CD14-positive monocyte (primary cell): ENCODE results near the gene CCDC85C. TPM values are rescaled to one million over a fixed set of nuclear protein-coding genes. Genes with fewer than 3 reads are reported as not detected.
A peak's percentile ranks its signal among the peaks of the same experiment; 100 is the strongest.

Source experiments
- DNase-seq, 3 donors: peaks; one replicate each; pipeline ENCODE4 v3.0.0-alpha.2; 2011 to 2022
- H2AFZ ChIP-seq: 2 replicates; pipeline ENCODE4 v1.6.0; 2012; ENCODE audit warnings: mild to moderate bottlenecking, low read depth, low read length, inconsistent platforms; ENCODE audit not compliant: insufficient read depth, poor library complexity, severe bottlenecking
- H3K27ac ChIP-seq, 2 donors: 1 replicate in 1 of 2; 2 replicates in 1 of 2; pipeline ENCODE4 v1.5.1; 2012 to 2013; ENCODE audit warnings: low read length in 2 of 2, control low read depth in 1 of 2, inconsistent platforms in 1 of 2, low read depth in 1 of 2, mild to moderate bottlenecking in 1 of 2
- H3K27me3 ChIP-seq, 2 donors: one replicate each; pipeline versions ENCODE4 v1.6.0 to v1.6.1; 2011 to 2013; ENCODE audit warnings: low read length in 2 of 2; ENCODE audit not compliant: control insufficient read depth in 2 of 2, insufficient read depth in 2 of 2
- H3K36me3 ChIP-seq, 2 donors: replicated peaks in 1 of 2; 1 replicate in 1 of 2; 2 replicates in 1 of 2; pipeline versions ENCODE4 v1.5.1 to v1.6.1; 2012 to 2013; ENCODE audit warnings: low read length in 2 of 2, control low read depth in 1 of 2, inconsistent platforms in 1 of 2, mild to moderate bottlenecking in 1 of 2; ENCODE audit not compliant: insufficient read depth in 2 of 2, control insufficient read depth in 1 of 2
- H3K4me1 ChIP-seq, 2 donors: 1 replicate in 1 of 2; 2 replicates in 1 of 2; pipeline versions ENCODE4 v1.5.1 to v1.6.1; 2012 to 2013; ENCODE audit warnings: low read length in 2 of 2, control low read depth in 1 of 2, inconsistent platforms in 1 of 2, mild to moderate bottlenecking in 1 of 2, moderate library complexity in 1 of 2; ENCODE audit not compliant: insufficient read depth in 2 of 2, control insufficient read depth in 1 of 2
- H3K4me2 ChIP-seq: replicated peaks from 2 replicates; pipeline ENCODE3; 2012; ENCODE audit warnings: low read length, moderate library complexity, mild to moderate bottlenecking; ENCODE audit not compliant: poor library complexity, severe bottlenecking; ENCODE audit errors: extremely low read depth
- H3K4me3 ChIP-seq, 3 experiments: fragments of 200-600 bp in 1 of 3; sonication (generic) in 1 of 3; replicated peaks in 1 of 3; 1 replicate in 2 of 3; 2 replicates in 1 of 3; pipeline ENCODE4 v1.5.1; 2011 to 2013; ENCODE audit warnings: low read length in 3 of 3, mild to moderate bottlenecking in 3 of 3, control low read depth in 2 of 3, low read depth in 2 of 3, inconsistent platforms in 1 of 3, moderate library complexity in 1 of 3
- H3K79me2 ChIP-seq: 2 replicates; pipeline ENCODE4 v1.6.0; 2012; ENCODE audit warnings: mild to moderate bottlenecking, control low read depth, inconsistent platforms, low read length, moderate library complexity; ENCODE audit not compliant: insufficient read depth
- H3K9ac ChIP-seq: 2 replicates; pipeline ENCODE4 v1.6.0; 2017; ENCODE audit warnings: low read length, mild to moderate bottlenecking; ENCODE audit not compliant: insufficient read depth, poor library complexity, severe bottlenecking
- H3K9me3 ChIP-seq, 2 donors: replicated peaks in 1 of 2; 1 replicate in 1 of 2; 2 replicates in 1 of 2; pipeline versions ENCODE4 v1.5.1 to v1.6.1; 2012 to 2013; ENCODE audit warnings: low read length in 2 of 2, control low read depth in 1 of 2; ENCODE audit not compliant: control insufficient read depth in 1 of 2, insufficient read depth in 1 of 2
- H4K20me1 ChIP-seq: 2 replicates; pipeline ENCODE4 v1.6.0; 2012; ENCODE audit warnings: mild to moderate bottlenecking, low read length, control low read depth, moderate library complexity; ENCODE audit not compliant: insufficient read depth
- H3K27ac Mint-ChIP-seq, 7 donors: one replicate each; pipeline ENCODE4 v1.8.0; 2020; ENCODE audit warnings: mild to moderate bottlenecking in 7 of 7, mixed read lengths in 7 of 7, moderate library complexity in 6 of 7, inconsistent platforms in 2 of 7
- H3K27me3 Mint-ChIP-seq, 3 donors: one replicate each; pipeline ENCODE4 v1.8.0; 2021 to 2022; ENCODE audit warnings: low read depth in 3 of 3, mild to moderate bottlenecking in 3 of 3, mixed read lengths in 3 of 3, moderate library complexity in 3 of 3, inconsistent platforms in 1 of 3
- H3K36me3 Mint-ChIP-seq, 2 donors: one replicate each; pipeline ENCODE4 v1.8.0; 2020; ENCODE audit warnings: mixed read lengths in 2 of 2, inconsistent platforms in 1 of 2, mild to moderate bottlenecking in 1 of 2
- H3K4me1 Mint-ChIP-seq: one replicate; pipeline ENCODE4 v1.8.0; 2020; ENCODE audit warnings: mild to moderate bottlenecking, mixed read lengths
- H3K4me3 Mint-ChIP-seq, 2 donors: one replicate each; pipeline ENCODE4 v1.8.0; 2020; ENCODE audit warnings: mild to moderate bottlenecking in 2 of 2, mixed read lengths in 2 of 2, moderate library complexity in 1 of 2
- H3K9me3 Mint-ChIP-seq, 7 donors: one replicate each; pipeline ENCODE4 v1.8.0; 2020 to 2022; ENCODE audit warnings: mixed read lengths in 7 of 7, mild to moderate bottlenecking in 6 of 7, moderate library complexity in 6 of 7, inconsistent platforms in 2 of 7
- CTCF ChIP-seq: fragments of 200-600 bp; IDR thresholded peaks from one replicate; pipeline ENCODE4 v1.8.0; 2022; ENCODE audit warnings: antibody characterized with exemption, mild to moderate bottlenecking
- WGBS: methylation state at CpG from one replicate; pipeline ENCODE4 v1.1.5; 2013; ENCODE audit warnings: missing lambda C conversion rate; ENCODE audit not compliant: insufficient coverage; 5-methylcytosine and 5-hydroxymethylcytosine counted together
- intact Hi-C, 2 donors: fragments of 100-400 bp; cut with micrococcal nuclease; formaldehyde crosslinking; loops; one replicate each; pipeline versions ENCODE4 v1.15.0 to v1.15.1; 2023
- polyA plus RNA-seq, 3 donors: library from polyadenylated mRNA; depleted of rRNA in 1 of 3; unstranded in 2 of 3; stranded (reverse) in 1 of 3; fragments of 300-500 nt in 2 of 3; fragments of >200 nt in 1 of 3; fragmentation: Illumina TruSeq in 2 of 3; gene quantifications; 1 replicate in 2 of 3; 2 replicates in 1 of 3; pipeline ENCODE4 v1.2.3, GENCODE V29; 2012 to 2021

CCDC85C gene
- polyA plus RNA-seq, 3 donors: under 0.01 to 0.03 TPM; not detected in 1

GRCh38 chr14:99463974-99464373 lies 140.0 kb downstream of the CCDC85C start:
- no peaks in the 10 kb centered on the region for H3K9me3 ChIP-seq
- no peak overlapping the region for H3K4me2 ChIP-seq
- peaks cover 52% of the 10 kb centered on the region for H4K20me1 ChIP-seq
- peaks cover 61 to 69% of the 10 kb centered on the region in 2 donors for H3K36me3 Mint-ChIP-seq
- intact Hi-C loops: no loop called here
- peak overlapping the region in 1 of 7 donors; percentile 21 for H3K27ac Mint-ChIP-seq
- no peak overlapping the region for H3K27ac ChIP-seq
- no peak for TF ChIP-seq CTCF
- H3K27me3 ChIP-seq: no peaks in the 10 kb centered on the region
- no CpG with 5 or more reads among the region's 4 CpGs for WGBS
- H3K4me1 ChIP-seq: peaks cover 0 to 6% of the 10 kb centered on the region in 2 donors
- H2AFZ ChIP-seq: no peak overlapping the region
- H3K4me3 ChIP-seq: no peak overlapping the region
- H3K79me2 ChIP-seq: peaks cover 55% of the 10 kb centered on the region
- no peak for DNase-seq
- H3K9me3 Mint-ChIP-seq: no peaks in the 10 kb centered on the region
- no peak overlapping the region for H3K4me3 Mint-ChIP-seq
- H3K4me1 Mint-ChIP-seq: peaks cover 10% of the 10 kb centered on the region
- peaks cover 0 to 1% (median 0%) of the 10 kb centered on the region in 3 donors for H3K27me3 Mint-ChIP-seq
- peaks cover 61 to 78% of the 10 kb centered on the region in 2 donors for H3K36me3 ChIP-seq
- H3K9ac ChIP-seq: no peak overlapping the region

GRCh38 chr14:99462210-99462609 lies 141.8 kb downstream of the CCDC85C start:
- no peak overlapping the region for H2AFZ ChIP-seq
- peaks cover 0 to 1% (median 0%) of the 10 kb centered on the region in 3 donors for H3K27me3 Mint-ChIP-seq
- peaks cover 8% of the 10 kb centered on the region for H3K4me1 Mint-ChIP-seq
- intact Hi-C loops: no loop called here
- no CpG with 5 or more reads among the region's 6 CpGs for WGBS
- no peaks in the 10 kb centered on the region for H3K27me3 ChIP-seq
- TF ChIP-seq CTCF: no peak
- no peaks in the 10 kb centered on the region for H3K9me3 ChIP-seq
- peaks cover 76 to 95% of the 10 kb centered on the region in 2 donors for H3K36me3 ChIP-seq
- no peak overlapping the region for H3K9ac ChIP-seq
- peaks cover 37% of the 10 kb centered on the region for H3K79me2 ChIP-seq
- H3K4me3 ChIP-seq: no peak overlapping the region
- H3K36me3 Mint-ChIP-seq: peaks cover 72 to 84% of the 10 kb centered on the region in 2 donors
- H3K27ac Mint-ChIP-seq: peak overlapping the region in 2 of 7 donors; percentile 55 to 61
- H3K27ac ChIP-seq: peak overlapping the region in 1 of 2 donors; percentile 40
- H3K4me3 Mint-ChIP-seq: no peak overlapping the region
- H3K9me3 Mint-ChIP-seq: no peaks in the 10 kb centered on the region
- no peak for DNase-seq
- H3K4me1 ChIP-seq: peaks cover 0 to 6% of the 10 kb centered on the region in 2 donors
- peaks cover 34% of the 10 kb centered on the region for H4K20me1 ChIP-seq
- H3K4me2 ChIP-seq: no peak overlapping the region
